GM12878 (cell line): ENCODE results near the gene GUCY2D. TPM values are rescaled to one million over a fixed set of nuclear protein-coding genes. Genes with fewer than 3 reads are reported as not detected.

Experiments used
- ATAC-seq: fragments of 200-7000 bp; cut with Tn5 transposase; 3 replicates; pipeline ENCODE4 v1.9.1; 2020; ENCODE audit warnings: mild to moderate bottlenecking, moderate library complexity
- BruUV-seq: library from RNA; stranded (reverse); fragments of 400-500 nt; replicated peaks from 2 replicates; lab custom pipeline; 2021; lab: Mats Ljungman, UMichigan
- CTCF ChIA-PET: fragments of 300-600 bp; sonication (Branson Sonifier 250); formaldehyde crosslinking; extraction: SDS; loops from one replicate; lab custom pipeline; 2021; ENCODE audit warnings: inconsistent platforms; lab: Yijun Ruan, JAX
- POLR2A ChIA-PET: fragments of 350-600 bp; formaldehyde crosslinking; extraction: SDS; loops from one replicate; lab custom pipeline; 2021; ENCODE audit warnings: inconsistent platforms; lab: Charles Lee
- RAD21 ChIA-PET: fragments of 300-600 bp; sonication (Branson Sonifier 250); formaldehyde crosslinking; loops from one replicate; lab custom pipeline; 2023; ENCODE audit warnings: antibody characterized with exemption; ENCODE audit not compliant: unreplicated experiment; lab: Charles Lee
- SMC1A ChIA-PET: fragments of 300-600 bp; sonication (Branson Sonifier 250); formaldehyde crosslinking; loops from one replicate; lab custom pipeline; 2023; ENCODE audit not compliant: unreplicated experiment, uncharacterized antibody; lab: Charles Lee
- DNase-seq: peaks from one replicate; pipeline ENCODE4 v3.0.0-alpha.2; 2011; ENCODE audit warnings: low read depth, low spot score
- FAIRE-seq: peaks from 3 replicates; lab custom pipeline; 2011; peaks lifted over from hg19 to GRCh38; lab: Jason Lieb, UNC
- H2AFZ ChIP-seq: 2 replicates; pipeline ENCODE4 v1.6.0; 2011; ENCODE audit warnings: low read depth, low read length, control low read depth; ENCODE audit not compliant: control insufficient read depth
- H3K27ac ChIP-seq: 2 replicates; pipeline ENCODE4 v1.5.1; 2011; ENCODE audit warnings: control low read depth; ENCODE audit not compliant: control insufficient read depth, insufficient read depth
- H3K27me3 ChIP-seq, 2 experiments: replicated peaks in 1 of 2; 2 replicates each; pipeline versions ENCODE4 v1.6.0 to v1.6.1; 2011; ENCODE audit warnings: low read length in 1 of 2; ENCODE audit not compliant: control insufficient read depth in 2 of 2, insufficient read depth in 2 of 2
- H3K36me3 ChIP-seq, 2 experiments: 2 replicates each; pipeline ENCODE4 v1.5.1; 2011; ENCODE audit warnings: low read length in 1 of 2; ENCODE audit not compliant: control insufficient read depth in 2 of 2, insufficient read depth in 2 of 2
- H3K4me1 ChIP-seq: 2 replicates; pipeline ENCODE4 v1.6.1; 2011; ENCODE audit warnings: mild to moderate bottlenecking, low read length, moderate library complexity, mixed read lengths; ENCODE audit not compliant: control insufficient read depth, insufficient read depth
- H3K4me2 ChIP-seq: 2 replicates; pipeline ENCODE4 v1.6.0; 2011; ENCODE audit warnings: control low read depth; ENCODE audit not compliant: control insufficient read depth, insufficient read depth
- H3K4me3 ChIP-seq: fragments of 200-600 bp; sonication (generic); 2 replicates; pipeline ENCODE4 v1.5.1; 2016
- H3K79me2 ChIP-seq: 2 replicates; pipeline ENCODE4 v1.6.0; 2011; ENCODE audit warnings: low read length; ENCODE audit not compliant: control insufficient read depth, insufficient read depth
- H3K9ac ChIP-seq: 2 replicates; pipeline ENCODE4 v1.8.0; 2011; ENCODE audit warnings: low read length, control low read depth, mixed read lengths; ENCODE audit not compliant: control insufficient read depth, insufficient read depth
- H3K9me3 ChIP-seq: replicated peaks from 3 replicates; pipeline ENCODE4 v1.5.1; 2011; ENCODE audit warnings: mild to moderate bottlenecking, low read length; ENCODE audit not compliant: control insufficient read depth, insufficient read depth
- H4K20me1 ChIP-seq: 2 replicates; pipeline ENCODE4 v1.6.0; 2011; ENCODE audit not compliant: control insufficient read depth, insufficient read depth
- BMI1 ChIP-seq: fragments of 450-650 bp; IDR thresholded peaks from 2 replicates; pipeline ENCODE4 v1.6.1; 2016; ENCODE audit warnings: mild to moderate bottlenecking, moderate library complexity, borderline replicate concordance
- RAD21 ChIP-seq: IDR thresholded peaks from 2 replicates; pipeline ENCODE4 v1.6.1; 2011; ENCODE audit warnings: mild to moderate bottlenecking, low read depth, low read length, moderate library complexity; ENCODE audit not compliant: insufficient read depth
- RCOR1 ChIP-seq: conservative IDR thresholded peaks from 2 replicates; pipeline ENCODE4 v1.6.1; 2012; ENCODE audit warnings: low read depth, low read length, improper control_type of control experiment
- WRNIP1 ChIP-seq: IDR thresholded peaks from 2 replicates; pipeline ENCODE4 v1.6.1; 2011; ENCODE audit warnings: low read depth, low read length, improper control_type of control experiment, borderline replicate concordance
- ZNF384 ChIP-seq: IDR thresholded peaks from 2 replicates; pipeline ENCODE4 v1.6.1; 2012; ENCODE audit warnings: low read depth, mild to moderate bottlenecking, low read length, improper control_type of control experiment, borderline replicate concordance
- WGBS: methylation state at CpG from one replicate; pipeline ENCODE4 v1.1.6; 2016; ENCODE audit warnings: low lambda C conversion rate; ENCODE audit not compliant: insufficient replicate concordance, insufficient coverage; ENCODE audit errors: missing lambda C conversion rate; 5-methylcytosine and 5-hydroxymethylcytosine counted together
- in situ Hi-C: fragments of 300-500 bp; cut with MboI; formaldehyde crosslinking; loops from 9 replicates; pipeline ENCODE4 v1.14.3; 2018; ENCODE audit warnings: mixed read lengths
- intact Hi-C: fragments of 100-400 bp; cut with micrococcal nuclease; formaldehyde crosslinking; loops from one replicate; pipeline ENCODE4 v1.14.2; 2022; ENCODE audit not compliant: unreplicated experiment
- polyA plus RNA-seq, 11 experiments: library from polyadenylated mRNA; depleted of rRNA in 4 of 11; unstranded in 6 of 11; stranded (reverse) in 5 of 11; fragments of >200 nt; fragmentation: Nextera tagmentation in 4 of 11; fragmentation: Illumina TruSeq in 1 of 11; extraction: Ambion mirVana in 4 of 11; extraction: Trizol in 1 of 11; gene quantifications; 1 replicate in 1 of 11; 2 replicates in 10 of 11; pipeline versions ENCODE4 v1.2.1 to v1.2.3, GENCODE V29; 2011 to 2016; ENCODE audit warnings: inconsistent platforms in 2 of 11, missing spikeins in 2 of 11, low read depth in 1 of 11
- total RNA-seq, 4 experiments: library from RNA; depleted of rRNA in 3 of 4; stranded (reverse); fragments of >200 nt in 3 of 4; fragmentation: Illumina TruSeq in 1 of 4; extraction: Trizol in 1 of 4; gene quantifications; 2 replicates each; pipeline versions ENCODE4 v1.2.1 to v1.2.3, GENCODE V29; 2013 to 2021
- TF ChIP-seq, protein P1 (sequence below): fragments of 450-650 bp; IDR thresholded peaks from 2 replicates; pipeline ENCODE4 v1.6.1; 2017; ENCODE audit warnings: mild to moderate bottlenecking, moderate library complexity
- TF ChIP-seq, protein P2 (sequence below): IDR thresholded peaks from 2 replicates; pipeline ENCODE4 v1.6.1; 2012; ENCODE audit warnings: mild to moderate bottlenecking, low read depth, low read length
- TF ChIP-seq, protein P3 (sequence below): fragments of 450-650 bp; formaldehyde crosslinking; IDR thresholded peaks from 2 replicates; pipeline ENCODE4 v1.5.0; 2022; ENCODE audit warnings: mild to moderate bottlenecking, missing genetic modification characterization

GUCY2D gene
- total and polyA plus RNA-seq, 10 of the 15 experiments (the other 5 are each of a cell fraction or from before 2014, with no cell fraction given): not detected

DNA sequence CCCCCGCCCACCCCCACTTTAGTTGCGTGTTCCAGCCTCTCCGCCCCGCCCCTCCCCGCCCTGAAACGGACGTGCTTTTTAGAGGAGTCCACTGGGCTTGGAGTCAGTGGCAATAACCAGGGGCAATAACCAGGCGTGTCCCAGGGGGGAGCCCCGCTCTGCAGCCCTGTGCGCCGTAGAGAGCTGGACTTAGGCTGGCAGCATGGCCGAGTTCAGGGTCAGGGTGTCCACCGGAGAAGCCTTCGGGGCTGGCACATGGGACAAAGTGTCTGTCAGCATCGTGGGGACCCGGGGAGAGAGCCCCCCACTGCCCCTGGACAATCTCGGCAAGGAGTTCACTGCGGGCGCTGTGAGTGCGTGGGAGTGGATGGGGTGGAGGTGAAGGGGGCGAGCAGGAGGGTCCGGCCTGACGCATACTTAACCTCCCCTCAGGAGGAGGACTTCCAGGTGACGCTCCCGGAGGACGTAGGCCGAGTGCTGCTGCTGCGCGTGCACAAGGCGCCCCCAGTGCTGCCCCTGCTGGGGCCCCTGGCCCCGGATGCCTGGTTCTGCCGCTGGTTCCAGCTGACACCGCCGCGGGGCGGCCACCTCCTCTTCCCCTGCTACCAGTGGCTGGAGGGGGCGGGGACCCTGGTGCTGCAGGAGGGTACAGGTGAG, 36.7 kb downstream of the GUCY2D start, which contains the start of gene ALOX15B (continued):
- TF ChIP-seq WRNIP1 (no peak), RCOR1 (no peak)
- TF ChIP-seq, protein P1, sequence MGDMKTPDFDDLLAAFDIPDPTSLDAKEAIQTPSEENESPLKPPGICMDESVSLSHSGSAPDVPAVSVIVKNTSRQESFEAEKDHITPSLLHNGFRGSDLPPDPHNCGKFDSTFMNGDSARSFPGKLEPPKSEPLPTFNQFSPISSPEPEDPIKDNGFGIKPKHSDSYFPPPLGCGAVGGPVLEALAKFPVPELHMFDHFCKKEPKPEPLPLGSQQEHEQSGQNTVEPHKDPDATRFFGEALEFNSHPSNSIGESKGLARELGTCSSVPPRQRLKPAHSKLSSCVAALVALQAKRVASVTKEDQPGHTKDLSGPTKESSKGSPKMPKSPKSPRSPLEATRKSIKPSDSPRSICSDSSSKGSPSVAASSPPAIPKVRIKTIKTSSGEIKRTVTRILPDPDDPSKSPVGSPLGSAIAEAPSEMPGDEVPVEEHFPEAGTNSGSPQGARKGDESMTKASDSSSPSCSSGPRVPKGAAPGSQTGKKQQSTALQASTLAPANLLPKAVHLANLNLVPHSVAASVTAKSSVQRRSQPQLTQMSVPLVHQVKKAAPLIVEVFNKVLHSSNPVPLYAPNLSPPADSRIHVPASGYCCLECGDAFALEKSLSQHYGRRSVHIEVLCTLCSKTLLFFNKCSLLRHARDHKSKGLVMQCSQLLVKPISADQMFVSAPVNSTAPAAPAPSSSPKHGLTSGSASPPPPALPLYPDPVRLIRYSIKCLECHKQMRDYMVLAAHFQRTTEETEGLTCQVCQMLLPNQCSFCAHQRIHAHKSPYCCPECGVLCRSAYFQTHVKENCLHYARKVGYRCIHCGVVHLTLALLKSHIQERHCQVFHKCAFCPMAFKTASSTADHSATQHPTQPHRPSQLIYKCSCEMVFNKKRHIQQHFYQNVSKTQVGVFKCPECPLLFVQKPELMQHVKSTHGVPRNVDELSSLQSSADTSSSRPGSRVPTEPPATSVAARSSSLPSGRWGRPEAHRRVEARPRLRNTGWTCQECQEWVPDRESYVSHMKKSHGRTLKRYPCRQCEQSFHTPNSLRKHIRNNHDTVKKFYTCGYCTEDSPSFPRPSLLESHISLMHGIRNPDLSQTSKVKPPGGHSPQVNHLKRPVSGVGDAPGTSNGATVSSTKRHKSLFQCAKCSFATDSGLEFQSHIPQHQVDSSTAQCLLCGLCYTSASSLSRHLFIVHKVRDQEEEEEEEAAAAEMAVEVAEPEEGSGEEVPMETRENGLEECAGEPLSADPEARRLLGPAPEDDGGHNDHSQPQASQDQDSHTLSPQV: no peak

DNA sequence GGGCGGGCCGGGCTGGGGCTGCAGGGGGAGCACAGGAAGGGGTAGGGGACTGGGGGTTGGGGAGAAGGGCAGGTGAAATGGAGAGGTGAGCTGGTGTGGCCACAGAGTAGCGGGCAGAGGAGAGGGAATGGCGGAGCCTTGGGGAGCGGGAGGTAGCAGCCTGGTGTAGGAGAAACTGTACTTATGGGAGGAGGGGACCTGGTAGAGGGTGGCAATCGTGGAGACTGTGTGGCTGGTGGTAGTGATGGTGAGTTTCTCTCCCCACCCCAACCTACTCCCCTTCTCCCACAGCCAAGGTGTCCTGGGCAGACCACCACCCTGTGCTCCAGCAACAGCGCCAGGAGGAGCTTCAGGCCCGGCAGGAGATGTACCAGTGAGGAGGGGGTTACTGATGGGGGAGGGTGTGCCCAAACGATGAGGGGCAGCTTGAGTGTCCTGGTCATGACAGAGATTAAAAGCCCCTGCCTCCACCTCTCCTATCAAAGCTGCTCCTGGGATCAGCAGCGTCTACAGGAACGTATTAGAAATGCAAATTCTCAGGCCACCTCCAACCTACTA, 37.3 kb downstream of the GUCY2D start:
- no peaks in the 10 kb centered on the region for H3K36me3 ChIP-seq
- no peaks in the 10 kb centered on the region for H3K9me3 ChIP-seq
- H3K4me1 ChIP-seq: no peaks in the 10 kb centered on the region
- H2AFZ ChIP-seq: no peak overlapping the region
- H3K27me3 ChIP-seq: no peaks in the 10 kb centered on the region; a peak in 2 of 4 replicates
- no peak overlapping the region for H3K4me2 ChIP-seq
- 11% methylated on average over 9 of the region's 11 CpGs for WGBS
- DNase-seq (no peak), FAIRE-seq (no peak), ATAC-seq (no peak)
- H4K20me1 ChIP-seq: no peaks in the 10 kb centered on the region
- BruUV-seq: no TSS peak
- intact Hi-C loops: loop anchor here (2.0 to 5.0 kb wide), 3 partner anchors 127 to 297 kb away; no protein-coding TSS in a partner anchor
- in situ Hi-C loops: loop anchor here (5.0 kb wide), 1 partner anchor 127 kb away; no protein-coding TSS in a partner anchor
- no peaks in the 10 kb centered on the region for H3K79me2 ChIP-seq
- RAD21 ChIA-PET: interaction anchor here (3.0 kb wide), 1 partner anchor 21 kb away, joined by 15 read pairs; no protein-coding TSS in a partner anchor
- SMC1A ChIA-PET: interaction anchor here (1.3 to 1.5 kb wide), 2 partner anchors 9 to 17 kb away, joined by 3 read pairs; no protein-coding TSS in a partner anchor
- POLR2A ChIA-PET: interaction anchor here (0.6 kb wide), 1 partner anchor 273 kb away, joined by 4 read pairs; no protein-coding TSS in a partner anchor
- no peak overlapping the region for H3K27ac ChIP-seq
- H3K4me3 ChIP-seq: no peak overlapping the region
- H3K9ac ChIP-seq: no peak overlapping the region
- CTCF ChIA-PET: interaction anchor here (1.0 to 6.7 kb wide), 3 partner anchors 22 to 183 kb away, joined by 3 to 77 read pairs (median 39); partner anchors contain the start of gene NAA38
- TF ChIP-seq, protein P2, sequence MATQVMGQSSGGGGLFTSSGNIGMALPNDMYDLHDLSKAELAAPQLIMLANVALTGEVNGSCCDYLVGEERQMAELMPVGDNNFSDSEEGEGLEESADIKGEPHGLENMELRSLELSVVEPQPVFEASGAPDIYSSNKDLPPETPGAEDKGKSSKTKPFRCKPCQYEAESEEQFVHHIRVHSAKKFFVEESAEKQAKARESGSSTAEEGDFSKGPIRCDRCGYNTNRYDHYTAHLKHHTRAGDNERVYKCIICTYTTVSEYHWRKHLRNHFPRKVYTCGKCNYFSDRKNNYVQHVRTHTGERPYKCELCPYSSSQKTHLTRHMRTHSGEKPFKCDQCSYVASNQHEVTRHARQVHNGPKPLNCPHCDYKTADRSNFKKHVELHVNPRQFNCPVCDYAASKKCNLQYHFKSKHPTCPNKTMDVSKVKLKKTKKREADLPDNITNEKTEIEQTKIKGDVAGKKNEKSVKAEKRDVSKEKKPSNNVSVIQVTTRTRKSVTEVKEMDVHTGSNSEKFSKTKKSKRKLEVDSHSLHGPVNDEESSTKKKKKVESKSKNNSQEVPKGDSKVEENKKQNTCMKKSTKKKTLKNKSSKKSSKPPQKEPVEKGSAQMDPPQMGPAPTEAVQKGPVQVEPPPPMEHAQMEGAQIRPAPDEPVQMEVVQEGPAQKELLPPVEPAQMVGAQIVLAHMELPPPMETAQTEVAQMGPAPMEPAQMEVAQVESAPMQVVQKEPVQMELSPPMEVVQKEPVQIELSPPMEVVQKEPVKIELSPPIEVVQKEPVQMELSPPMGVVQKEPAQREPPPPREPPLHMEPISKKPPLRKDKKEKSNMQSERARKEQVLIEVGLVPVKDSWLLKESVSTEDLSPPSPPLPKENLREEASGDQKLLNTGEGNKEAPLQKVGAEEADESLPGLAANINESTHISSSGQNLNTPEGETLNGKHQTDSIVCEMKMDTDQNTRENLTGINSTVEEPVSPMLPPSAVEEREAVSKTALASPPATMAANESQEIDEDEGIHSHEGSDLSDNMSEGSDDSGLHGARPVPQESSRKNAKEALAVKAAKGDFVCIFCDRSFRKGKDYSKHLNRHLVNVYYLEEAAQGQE: no peak
- TF ChIP-seq, protein P3, sequence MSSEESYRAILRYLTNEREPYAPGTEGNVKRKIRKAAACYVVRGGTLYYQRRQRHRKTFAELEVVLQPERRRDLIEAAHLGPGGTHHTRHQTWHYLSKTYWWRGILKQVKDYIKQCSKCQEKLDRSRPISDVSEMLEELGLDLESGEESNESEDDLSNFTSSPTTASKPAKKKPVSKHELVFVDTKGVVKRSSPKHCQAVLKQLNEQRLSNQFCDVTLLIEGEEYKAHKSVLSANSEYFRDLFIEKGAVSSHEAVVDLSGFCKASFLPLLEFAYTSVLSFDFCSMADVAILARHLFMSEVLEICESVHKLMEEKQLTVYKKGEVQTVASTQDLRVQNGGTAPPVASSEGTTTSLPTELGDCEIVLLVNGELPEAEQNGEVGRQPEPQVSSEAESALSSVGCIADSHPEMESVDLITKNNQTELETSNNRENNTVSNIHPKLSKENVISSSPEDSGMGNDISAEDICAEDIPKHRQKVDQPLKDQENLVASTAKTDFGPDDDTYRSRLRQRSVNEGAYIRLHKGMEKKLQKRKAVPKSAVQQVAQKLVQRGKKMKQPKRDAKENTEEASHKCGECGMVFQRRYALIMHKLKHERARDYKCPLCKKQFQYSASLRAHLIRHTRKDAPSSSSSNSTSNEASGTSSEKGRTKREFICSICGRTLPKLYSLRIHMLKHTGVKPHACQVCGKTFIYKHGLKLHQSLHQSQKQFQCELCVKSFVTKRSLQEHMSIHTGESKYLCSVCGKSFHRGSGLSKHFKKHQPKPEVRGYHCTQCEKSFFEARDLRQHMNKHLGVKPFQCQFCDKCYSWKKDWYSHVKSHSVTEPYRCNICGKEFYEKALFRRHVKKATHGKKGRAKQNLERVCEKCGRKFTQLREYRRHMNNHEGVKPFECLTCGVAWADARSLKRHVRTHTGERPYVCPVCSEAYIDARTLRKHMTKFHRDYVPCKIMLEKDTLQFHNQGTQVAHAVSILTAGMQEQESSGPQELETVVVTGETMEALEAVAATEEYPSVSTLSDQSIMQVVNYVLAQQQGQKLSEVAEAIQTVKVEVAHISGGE: no peak
- no peak for TF ChIP-seq BMI1
- TF ChIP-seq RAD21: no peak
- TF ChIP-seq ZNF384: no peak
